Measurements from ENCODE around the gene PTPN5. TPM values are rescaled to one million over a fixed set of nuclear protein-coding genes. Genes with fewer than 3 reads are reported as not detected.
A peak's percentile ranks its signal among the peaks of the same experiment; 100 is the strongest.

The PTPN5 gene
- total RNA-seq, 1 donor from 2014 or later: not detected

- no peak for DNase-seq (ENCODE audit: low spot score)
- Mint-ChIP-seq H3K27me3 (ENCODE audit: low read depth) (peaks cover 8% of the 10 kb centered on the region), H3K27ac (no peak overlapping the region), H3K9me3 (no peaks in the 10 kb centered on the region), H3K4me1 (ENCODE audit: low read depth) (no peaks in the 10 kb centered on the region), H3K36me3 (ENCODE audit: low read depth) (no peaks in the 10 kb centered on the region), H3K4me3 (ENCODE audit: low read depth) (no peak overlapping the region)
- intact Hi-C loops (cut with micrococcal nuclease): no loop called here
Measured at GRCh38 chr11:18748766-18749365, 42.7 kb downstream of the PTPN5 start.

GRCh38 chr11:18745251-18745650, 46.3 kb downstream of the PTPN5 start:
- Mint-ChIP-seq H3K4me3 (ENCODE audit: low read depth) (no peak overlapping the region), H3K4me1 (ENCODE audit: low read depth) (no peaks in the 10 kb centered on the region), H3K27ac (no peak overlapping the region), H3K36me3 (ENCODE audit: low read depth) (no peaks in the 10 kb centered on the region), H3K27me3 (ENCODE audit: low read depth) (peaks cover 2% of the 10 kb centered on the region), H3K9me3 (no peaks in the 10 kb centered on the region)
- DNase-seq (ENCODE audit: low spot score): no peak
- intact Hi-C loops (cut with micrococcal nuclease): no loop called here

- Mint-ChIP-seq H3K4me3 (ENCODE audit: low read depth) (no peak overlapping the region), H3K36me3 (ENCODE audit: low read depth) (no peaks in the 10 kb centered on the region), H3K27me3 (ENCODE audit: low read depth) (peaks cover 2% of the 10 kb centered on the region), H3K4me1 (ENCODE audit: low read depth) (no peaks in the 10 kb centered on the region), H3K27ac (no peak overlapping the region), H3K9me3 (no peaks in the 10 kb centered on the region)
- intact Hi-C loops (cut with micrococcal nuclease): no loop called here
- no peak for DNase-seq (ENCODE audit: low spot score)
Measured at GRCh38 chr11:18743900-18744514, 47.6 kb downstream of the PTPN5 start.

GRCh38 chr11:18743365-18743764, 48.2 kb downstream of the PTPN5 start:
- no peak for DNase-seq (ENCODE audit: low spot score)
- no peak overlapping the region for H3K27ac Mint-ChIP-seq
- H3K4me1 Mint-ChIP-seq (ENCODE audit: low read depth): no peaks in the 10 kb centered on the region
- H3K27me3 Mint-ChIP-seq (ENCODE audit: low read depth): peaks cover 2% of the 10 kb centered on the region
- H3K36me3 Mint-ChIP-seq (ENCODE audit: low read depth): no peaks in the 10 kb centered on the region
- intact Hi-C loops (cut with micrococcal nuclease): no loop called here
- no peaks in the 10 kb centered on the region for H3K9me3 Mint-ChIP-seq
- no peak overlapping the region for H3K4me3 Mint-ChIP-seq (ENCODE audit: low read depth)

- intact Hi-C loops (cut with micrococcal nuclease): no loop called here
- Mint-ChIP-seq H3K9me3 (no peaks in the 10 kb centered on the region), H3K36me3 (ENCODE audit: low read depth) (no peaks in the 10 kb centered on the region), H3K27me3 (ENCODE audit: low read depth) (peaks cover 1% of the 10 kb centered on the region), H3K4me3 (ENCODE audit: low read depth) (no peak overlapping the region), H3K27ac (no peak overlapping the region), H3K4me1 (ENCODE audit: low read depth) (no peaks in the 10 kb centered on the region)
- no peak for DNase-seq (ENCODE audit: low spot score)
Measured at GRCh38 chr11:18741783-18742182, 49.8 kb downstream of the PTPN5 start.

GRCh38 chr11:18739685-18740084, 51.9 kb downstream of the PTPN5 start:
- no peak overlapping the region for H3K4me3 Mint-ChIP-seq (ENCODE audit: low read depth)
- intact Hi-C loops (cut with micrococcal nuclease): loop anchor here (10.0 kb wide), 1 partner anchor 495 kb away; the partner anchor contains the start of gene SAA2
- no peaks in the 10 kb centered on the region for H3K4me1 Mint-ChIP-seq (ENCODE audit: low read depth)

GRCh38 chr11:18737642-18738041, 54.0 kb downstream of the PTPN5 start:
- H3K27me3 Mint-ChIP-seq (ENCODE audit: low read depth): peaks cover 10% of the 10 kb centered on the region
- intact Hi-C loops (cut with micrococcal nuclease): loop anchor here (10.0 kb wide), 1 partner anchor 493 kb away; the partner anchor contains the start of gene SAA2
- DNase-seq (ENCODE audit: low spot score): no peak
- H3K36me3 Mint-ChIP-seq (ENCODE audit: low read depth): no peaks in the 10 kb centered on the region
- H3K9me3 Mint-ChIP-seq: no peaks in the 10 kb centered on the region
- H3K4me3 Mint-ChIP-seq (ENCODE audit: low read depth): no peak overlapping the region
- no peak overlapping the region for H3K27ac Mint-ChIP-seq
- H3K4me1 Mint-ChIP-seq (ENCODE audit: low read depth): no peaks in the 10 kb centered on the region

More at GRCh38 chr11:18739685-18740084, 51.9 kb downstream of the PTPN5 start:
- Mint-ChIP-seq H3K27me3 (ENCODE audit: low read depth) (peaks cover 10% of the 10 kb centered on the region), H3K36me3 (ENCODE audit: low read depth) (no peaks in the 10 kb centered on the region), H3K27ac (no peak overlapping the region), H3K9me3 (no peaks in the 10 kb centered on the region)
- no peak for DNase-seq (ENCODE audit: low spot score)

GRCh38 chr11:18736590-18737148, 54.9 kb downstream of the PTPN5 start:
- intact Hi-C loops (cut with micrococcal nuclease): loop anchor here (10.0 kb wide), 1 partner anchor 492 kb away; the partner anchor contains the start of gene SAA2
- H3K4me1 Mint-ChIP-seq (ENCODE audit: low read depth): no peaks in the 10 kb centered on the region
- no peaks in the 10 kb centered on the region for H3K9me3 Mint-ChIP-seq
- no peaks in the 10 kb centered on the region for H3K36me3 Mint-ChIP-seq (ENCODE audit: low read depth)
- peaks cover 10% of the 10 kb centered on the region for H3K27me3 Mint-ChIP-seq (ENCODE audit: low read depth)
- no peak overlapping the region for H3K27ac Mint-ChIP-seq
- no peak for DNase-seq (ENCODE audit: low spot score)
- no peak overlapping the region for H3K4me3 Mint-ChIP-seq (ENCODE audit: low read depth)

GRCh38 chr11:18733202-18733601, 58.4 kb downstream of the PTPN5 start:
- Mint-ChIP-seq H3K27me3 (ENCODE audit: low read depth) (peaks cover 10% of the 10 kb centered on the region), H3K9me3 (no peaks in the 10 kb centered on the region), H3K36me3 (ENCODE audit: low read depth) (no peaks in the 10 kb centered on the region), H3K4me3 (ENCODE audit: low read depth) (no peak overlapping the region), H3K4me1 (ENCODE audit: low read depth) (no peaks in the 10 kb centered on the region), H3K27ac (no peak overlapping the region)
- intact Hi-C loops (cut with micrococcal nuclease): loop anchor here (10.0 kb wide), 1 partner anchor 488 kb away; the partner anchor contains the start of gene SAA2
- no peak for DNase-seq (ENCODE audit: low spot score)

- peak; percentile 40 for DNase-seq (ENCODE audit: low spot score)
- H3K36me3 Mint-ChIP-seq (ENCODE audit: low read depth): no peaks in the 10 kb centered on the region
- no peak overlapping the region for H3K27ac Mint-ChIP-seq
- peaks cover 10% of the 10 kb centered on the region for H3K27me3 Mint-ChIP-seq (ENCODE audit: low read depth)
- H3K4me1 Mint-ChIP-seq (ENCODE audit: low read depth): peaks cover 2% of the 10 kb centered on the region
- H3K4me3 Mint-ChIP-seq (ENCODE audit: low read depth): no peak overlapping the region
- intact Hi-C loops (cut with micrococcal nuclease): loop anchor here (1.0 to 10.0 kb wide), 2 partner anchors 192 to 487 kb away; partner anchors contain the start of gene SAA2
- H3K9me3 Mint-ChIP-seq: no peaks in the 10 kb centered on the region
Measured at GRCh38 chr11:18731949-18732821, 59.4 kb downstream of the PTPN5 start.

- H3K27ac Mint-ChIP-seq: no peak overlapping the region
- no peaks in the 10 kb centered on the region for H3K9me3 Mint-ChIP-seq
- peaks cover 10% of the 10 kb centered on the region for H3K27me3 Mint-ChIP-seq (ENCODE audit: low read depth)
- H3K36me3 Mint-ChIP-seq (ENCODE audit: low read depth): no peaks in the 10 kb centered on the region
- intact Hi-C loops (cut with micrococcal nuclease): loop anchor here (10.0 kb wide), 1 partner anchor 487 kb away; the partner anchor contains the start of gene SAA2
- peaks cover 2% of the 10 kb centered on the region for H3K4me1 Mint-ChIP-seq (ENCODE audit: low read depth)
- no peak for DNase-seq (ENCODE audit: low spot score)
- H3K4me3 Mint-ChIP-seq (ENCODE audit: low read depth): no peak overlapping the region
Measured at GRCh38 chr11:18731441-18731840, 60.2 kb downstream of the PTPN5 start.

- no peaks in the 10 kb centered on the region for H3K9me3 Mint-ChIP-seq
- intact Hi-C loops (cut with micrococcal nuclease): loop anchor here (10.0 kb wide), 1 partner anchor 485 kb away; the partner anchor contains the start of gene SAA2
- DNase-seq (ENCODE audit: low spot score): no peak
- H3K27me3 Mint-ChIP-seq (ENCODE audit: low read depth): peaks cover 5% of the 10 kb centered on the region
- H3K36me3 Mint-ChIP-seq (ENCODE audit: low read depth): no peaks in the 10 kb centered on the region
- no peak overlapping the region for H3K27ac Mint-ChIP-seq
- peaks cover 2% of the 10 kb centered on the region for H3K4me1 Mint-ChIP-seq (ENCODE audit: low read depth)
- H3K4me3 Mint-ChIP-seq (ENCODE audit: low read depth): no peak overlapping the region
Measured at GRCh38 chr11:18730020-18730419, 61.6 kb downstream of the PTPN5 start.

All from activated T-helper 2 cell treated with anti-CD3 and anti-CD28 coated beads, Interferon-gamma antibody, Interleukin-2, Interleukin-4, amounts not matched to agents 10 μg/mL and 5 μg/mL and 100 μg/mL, durations not matched to agents 14 hours and 24 hours and 36 hours (primary cell).